RWPE1 (cell line): ENCODE measurements around the gene PLA2G6.
A peak's percentile ranks its signal among the peaks of the same experiment; 100 is the strongest.
"Not testable (repeated sequence)": the region's sequence is repeated elsewhere in the genome, so short reads cannot be mapped to it uniquely, and the experiment has no call there.

ENCODE experiments used
- CTCF ChIA-PET: fragments of 350-600 bp; sonication (Branson Sonifier 250); formaldehyde crosslinking; extraction: SDS; loops from one replicate; lab custom pipeline; 2021; lab: Yijun Ruan, JAX
- POLR2A ChIA-PET: fragments of 400-600 bp; formaldehyde crosslinking; extraction: SDS; loops from one replicate; lab custom pipeline; 2020; ENCODE audit warnings: antibody characterized with exemption; ENCODE audit not compliant: low non-redundant PET; lab: Yijun Ruan, JAX
- DNase-seq: peaks from one replicate; pipeline ENCODE4 v3.0.0; 2012; ENCODE audit warnings: low spot score
- H3K27ac ChIP-seq: fragments of 450-650 bp; 2 replicates; pipeline ENCODE4 v1.5.1; 2017
- CTCF ChIP-seq: fragments of 450-650 bp; conservative IDR thresholded peaks from 2 replicates; pipeline ENCODE4 v1.5.1; 2017; ENCODE audit warnings: low read depth, mild to moderate bottlenecking

Gene PLA2G6

DNA sequence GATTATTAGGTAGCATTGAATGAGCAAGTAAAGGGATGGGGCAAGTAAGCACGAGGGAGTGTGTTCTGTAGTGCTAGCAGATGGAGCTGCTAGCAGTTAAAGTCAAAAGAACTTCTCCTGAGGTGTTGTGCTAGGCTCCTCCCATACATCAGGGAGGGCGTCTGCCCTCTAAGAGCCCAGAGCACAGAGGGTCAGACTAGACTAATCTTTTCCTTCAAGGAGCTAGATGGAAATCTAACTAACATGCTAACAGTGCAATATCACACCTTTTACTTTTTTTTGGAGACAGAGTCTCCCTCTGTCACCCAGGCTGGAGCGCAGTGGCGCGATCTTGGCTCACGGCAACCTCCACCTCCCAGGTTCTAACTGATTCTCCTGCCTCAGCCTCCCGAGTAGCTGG is 3.2 kb upstream of the PLA2G6 start:
- DNase-seq = no peak
- no peak for TF ChIP-seq CTCF
- no peak overlapping the region for H3K27ac ChIP-seq
- ChIA-PET POLR2A (no interaction called here), CTCF (no interaction called here)

DNA sequence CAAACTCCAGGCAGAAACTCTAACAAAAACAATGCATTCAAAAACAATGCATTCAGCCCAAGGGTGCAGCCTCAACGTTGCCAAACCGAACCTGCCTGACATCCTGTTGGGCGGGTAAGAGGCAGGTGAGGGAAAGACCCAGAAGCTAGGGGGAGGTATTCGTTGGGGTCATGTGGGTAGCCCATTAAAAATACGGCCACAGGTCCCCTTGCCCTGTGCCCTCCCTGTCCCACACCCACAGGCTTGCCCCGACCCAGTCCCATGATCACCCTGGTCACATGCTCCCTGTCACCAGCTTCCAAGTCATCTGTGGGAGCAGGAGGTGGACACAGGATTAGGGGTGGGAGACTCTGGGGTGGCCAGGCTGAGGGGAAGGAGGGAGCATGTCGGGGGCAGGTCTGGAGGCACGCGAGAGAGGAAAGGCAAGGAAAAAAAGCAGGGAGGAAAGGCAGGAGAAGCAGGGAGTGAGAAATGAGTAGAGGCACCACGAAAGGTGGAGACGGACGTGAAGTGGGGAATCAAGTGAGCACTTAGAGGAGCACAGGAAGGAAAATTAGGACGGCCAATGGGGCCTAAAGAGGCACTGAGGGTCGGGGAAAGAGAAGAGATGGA is 683 bp downstream of the PLA2G6 start:
- ChIA-PET CTCF (interaction anchor here (1.5 kb wide), 1 partner anchor 66 kb away, joined by 4 read pairs; no protein-coding TSS in a partner anchor), POLR2A (interaction anchor here (1.2 kb wide), 1 partner anchor 20 kb away, joined by 5 read pairs; the partner anchor contains the start of gene MAFF)
- TF ChIP-seq CTCF = no peak
- H3K27ac ChIP-seq = peak overlapping the region; percentile 93
- DNase-seq = no peak

- DNase-seq, POLR2A ChIA-PET: not testable (repeated sequence)
- peak overlapping the region; percentile 90 for H3K27ac ChIP-seq
- CTCF ChIA-PET = interaction anchor here (0.7 kb wide), 1 partner anchor 64 kb away, joined by 5 read pairs; no protein-coding TSS in a partner anchor
Measured at GRCh38 chr22:38178605-38178937, 3.1 kb downstream of the PLA2G6 start.

DNA sequence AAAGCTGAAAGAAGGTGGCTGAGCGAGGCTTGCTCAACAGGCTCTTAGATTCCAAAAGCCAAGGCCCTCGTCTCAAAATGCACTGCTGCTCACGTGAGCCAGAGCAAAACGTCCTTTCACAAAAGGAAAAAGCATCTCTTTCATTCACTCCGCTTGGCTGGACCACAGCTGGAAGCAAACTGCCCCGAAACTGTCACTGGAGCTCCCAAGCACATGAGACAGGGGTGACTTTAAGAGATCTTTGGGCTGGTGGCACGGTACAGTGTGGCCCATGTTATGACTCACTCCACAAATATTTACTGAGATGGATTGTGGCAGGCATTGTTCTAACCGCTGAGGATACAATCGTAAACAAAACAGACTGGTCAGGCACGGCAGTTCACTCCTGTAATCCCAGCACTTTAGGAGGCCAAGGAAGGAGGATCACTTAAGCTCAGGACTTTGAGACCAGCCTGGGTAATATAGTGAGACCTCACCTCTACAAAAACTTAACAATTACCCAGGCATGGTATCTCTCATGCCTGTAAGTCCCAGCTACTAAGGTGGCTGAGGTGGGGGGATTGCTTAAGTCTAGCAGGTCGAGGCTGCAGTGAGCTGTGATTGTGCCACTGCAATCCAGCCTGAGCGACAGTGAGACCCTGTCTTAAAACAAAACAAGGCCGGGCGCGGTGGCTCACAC is 3.6 kb downstream of the PLA2G6 start:
- CTCF ChIA-PET = interaction anchor here (0.7 kb wide), 1 partner anchor 63 kb away, joined by 5 read pairs; no protein-coding TSS in a partner anchor
- DNase-seq = no peak
- POLR2A ChIA-PET = no interaction called here
- no peak for TF ChIP-seq CTCF
- peak overlapping the region; percentile 90 for H3K27ac ChIP-seq

GRCh38 chr22:38177571-38177925 is 4.1 kb downstream of the PLA2G6 start:
- DNase-seq, CTCF ChIA-PET, POLR2A ChIA-PET: not testable (repeated sequence)
- peak overlapping the region; percentile 90 for H3K27ac ChIP-seq

GRCh38 chr22:38177044-38177443 is 4.6 kb downstream of the PLA2G6 start:
- POLR2A ChIA-PET = no interaction called here
- TF ChIP-seq CTCF = no peak
- DNase-seq = no peak
- peak overlapping the region; percentile 90 for H3K27ac ChIP-seq
- CTCF ChIA-PET = no interaction called here

GRCh38 chr22:38176170-38176741 is 5.4 kb downstream of the PLA2G6 start:
- CTCF ChIA-PET = no interaction called here
- no peak for TF ChIP-seq CTCF
- POLR2A ChIA-PET = no interaction called here
- peak overlapping the region; percentile 90 for H3K27ac ChIP-seq
- DNase-seq = no peak
